AG09309 (cell line): Measurements from ENCODE around the gene SOCS1.

Experiments used
- DNase-seq: peaks from one replicate; pipeline ENCODE4 v3.0.0-alpha.2; 2010; ENCODE audit warnings: low read depth
- H3K4me3 ChIP-seq: 2 replicates; pipeline ENCODE4 v1.5.1; 2011; ENCODE audit warnings: mild to moderate bottlenecking, low read depth, low read length, moderate library complexity; ENCODE audit not compliant: control insufficient read depth
- TF ChIP-seq, protein P1 (sequence below): IDR thresholded peaks from 2 replicates; pipeline ENCODE4 v1.5.1; 2011; ENCODE audit warnings: mild to moderate bottlenecking, low read depth, low read length, inconsistent platforms; ENCODE audit not compliant: insufficient read depth, control insufficient read depth; ENCODE audit errors: missing control alignments

The SOCS1 gene

DNA sequence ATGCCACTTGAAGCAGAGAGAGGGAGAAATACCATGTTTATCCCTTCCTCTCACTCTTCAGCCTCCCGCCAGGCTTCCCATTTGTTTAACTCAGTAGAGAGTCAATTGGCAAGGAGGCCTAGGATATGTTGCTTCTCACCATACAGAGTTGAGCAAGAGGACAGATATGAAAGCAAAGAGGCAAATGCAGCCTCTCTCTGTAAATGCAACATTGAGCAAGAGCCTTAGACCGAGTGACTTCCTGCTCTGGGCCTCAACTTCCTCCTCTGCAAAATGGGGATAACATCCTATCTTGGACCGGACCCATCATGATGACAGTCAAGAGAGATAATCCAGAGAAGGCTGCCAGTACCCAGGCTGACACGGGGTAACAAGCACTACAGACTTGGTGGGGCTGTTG, 36.8 kb downstream of the SOCS1 start:
- H3K4me3 ChIP-seq, result no peak overlapping the region
- TF ChIP-seq, protein P1, sequence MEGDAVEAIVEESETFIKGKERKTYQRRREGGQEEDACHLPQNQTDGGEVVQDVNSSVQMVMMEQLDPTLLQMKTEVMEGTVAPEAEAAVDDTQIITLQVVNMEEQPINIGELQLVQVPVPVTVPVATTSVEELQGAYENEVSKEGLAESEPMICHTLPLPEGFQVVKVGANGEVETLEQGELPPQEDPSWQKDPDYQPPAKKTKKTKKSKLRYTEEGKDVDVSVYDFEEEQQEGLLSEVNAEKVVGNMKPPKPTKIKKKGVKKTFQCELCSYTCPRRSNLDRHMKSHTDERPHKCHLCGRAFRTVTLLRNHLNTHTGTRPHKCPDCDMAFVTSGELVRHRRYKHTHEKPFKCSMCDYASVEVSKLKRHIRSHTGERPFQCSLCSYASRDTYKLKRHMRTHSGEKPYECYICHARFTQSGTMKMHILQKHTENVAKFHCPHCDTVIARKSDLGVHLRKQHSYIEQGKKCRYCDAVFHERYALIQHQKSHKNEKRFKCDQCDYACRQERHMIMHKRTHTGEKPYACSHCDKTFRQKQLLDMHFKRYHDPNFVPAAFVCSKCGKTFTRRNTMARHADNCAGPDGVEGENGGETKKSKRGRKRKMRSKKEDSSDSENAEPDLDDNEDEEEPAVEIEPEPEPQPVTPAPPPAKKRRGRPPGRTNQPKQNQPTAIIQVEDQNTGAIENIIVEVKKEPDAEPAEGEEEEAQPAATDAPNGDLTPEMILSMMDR, result no peak
- no peak for DNase-seq

DNA sequence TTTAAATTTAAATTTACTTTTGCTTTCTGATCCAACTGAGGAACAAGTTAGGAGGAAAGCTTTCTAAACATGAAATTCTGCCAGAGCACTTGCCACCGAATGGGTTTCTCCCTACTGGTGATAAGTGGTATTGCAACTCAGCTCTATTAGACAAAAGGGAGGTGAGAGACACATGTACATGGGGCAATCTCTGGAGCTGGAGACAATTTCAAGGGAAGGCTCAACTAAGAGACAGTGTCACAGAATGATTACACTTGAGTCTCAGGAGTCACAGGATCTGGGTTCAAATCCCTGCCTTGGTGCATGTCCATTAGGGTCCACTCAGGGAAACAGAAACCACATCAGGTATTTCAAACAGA, 37.4 kb downstream of the SOCS1 start:
- TF ChIP-seq, protein P1, result peak; percentile 44
- DNase-seq, result no peak

DNA sequence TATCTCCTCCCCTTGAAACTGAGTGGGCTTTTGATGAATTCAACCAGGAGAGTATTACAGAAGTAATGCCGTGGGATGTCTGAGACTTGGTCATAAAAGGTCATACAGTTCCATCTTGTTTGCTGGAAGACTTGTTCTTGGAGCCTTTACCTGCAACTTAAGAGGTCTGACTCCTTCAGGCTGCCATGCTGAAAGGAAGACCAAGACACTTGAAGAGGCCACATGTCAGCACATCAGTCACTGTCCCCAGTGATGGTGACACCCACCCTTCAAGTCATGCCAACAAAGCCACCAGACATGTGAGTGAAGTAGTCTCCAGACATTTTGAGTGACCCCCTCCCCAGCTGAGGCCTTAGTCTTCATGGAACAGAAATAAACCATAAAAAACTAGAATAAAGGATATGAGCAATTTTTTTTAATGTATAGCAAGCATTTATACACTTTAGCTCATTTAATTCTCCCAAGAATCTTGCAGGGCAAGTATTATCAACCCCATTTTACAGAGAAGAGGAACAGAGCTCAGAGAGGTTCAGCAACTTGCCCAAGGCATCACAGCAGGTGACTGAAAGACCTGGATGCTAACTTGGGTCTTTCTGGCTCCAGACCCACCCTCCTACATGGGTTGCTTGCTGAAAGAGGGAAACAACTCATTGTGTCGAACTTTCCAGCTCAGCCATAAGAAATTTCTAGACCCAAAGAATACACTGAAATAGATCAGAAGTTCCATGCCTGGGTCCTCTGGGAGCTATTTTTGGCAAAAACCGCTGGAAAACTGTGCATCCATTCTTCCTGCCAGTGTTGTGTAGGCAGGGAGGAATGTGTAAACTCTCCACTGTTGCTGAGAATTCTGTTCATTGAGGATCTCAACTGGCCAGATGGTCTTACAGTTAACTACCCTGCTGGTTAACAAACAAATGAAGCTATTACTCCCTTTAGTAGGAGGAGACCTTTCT, 38.1 kb downstream of the SOCS1 start:
- DNase-seq, result no peak
- TF ChIP-seq, protein P1, result no peak
- H3K4me3 ChIP-seq, result no peak overlapping the region

More for the DNA sequence above, 37.4 kb downstream of the SOCS1 start:
- H3K4me3 ChIP-seq, result no peak overlapping the region

DNA sequence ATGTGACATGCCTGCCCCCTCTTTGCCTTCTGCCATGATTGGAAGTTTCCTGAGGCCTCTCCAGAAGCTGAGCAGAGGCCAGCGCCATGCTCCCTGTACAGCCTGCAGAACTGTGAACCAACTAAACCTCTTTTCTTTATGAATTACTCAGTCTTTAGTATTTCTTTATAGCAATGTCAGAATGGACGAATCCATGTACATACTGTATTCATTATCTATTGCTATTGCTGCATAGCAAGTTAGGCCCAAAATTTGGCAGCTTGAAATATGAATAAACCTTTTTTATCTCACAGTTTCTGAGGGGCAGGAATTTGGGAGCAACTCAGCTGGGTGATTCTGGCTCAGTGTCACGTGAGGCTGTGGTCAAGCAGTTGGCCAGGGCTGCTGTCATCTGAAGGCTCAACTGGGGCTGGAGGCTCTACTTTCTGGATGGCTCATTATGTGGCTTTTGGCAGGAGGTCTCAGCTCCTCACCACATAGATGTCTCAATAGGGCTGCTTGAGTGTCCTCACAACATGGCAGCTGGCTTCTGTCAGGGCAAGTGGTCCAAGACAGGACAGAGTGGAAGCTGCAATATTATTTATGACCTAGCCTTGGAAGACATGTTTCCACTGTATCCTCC, 40.0 kb downstream of the SOCS1 start:
- DNase-seq, result no peak
- no peak overlapping the region for H3K4me3 ChIP-seq
- TF ChIP-seq, protein P1, result no peak

DNA sequence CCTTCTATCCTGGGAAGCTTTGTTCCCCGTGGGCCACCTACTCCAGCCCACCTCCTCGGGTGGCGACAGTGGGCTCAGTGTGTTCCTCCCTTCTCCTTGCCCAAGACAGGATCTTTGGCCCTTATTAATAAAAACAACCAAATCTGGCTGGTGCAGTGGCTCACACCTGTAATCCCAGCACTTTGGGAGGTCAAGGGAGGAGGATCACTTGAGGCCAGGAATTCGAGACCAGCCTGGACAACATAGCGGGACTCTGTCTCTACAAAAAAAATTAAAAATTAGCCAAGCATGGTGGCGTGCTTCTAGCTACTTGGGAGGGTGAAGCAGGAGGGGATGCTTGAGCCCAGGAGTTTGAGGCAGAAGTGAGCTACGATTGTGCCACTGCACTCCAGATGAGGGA, 42.2 kb downstream of the SOCS1 start:
- H3K4me3 ChIP-seq, result no peak overlapping the region
- TF ChIP-seq, protein P1, result no peak
- no peak for DNase-seq

DNA sequence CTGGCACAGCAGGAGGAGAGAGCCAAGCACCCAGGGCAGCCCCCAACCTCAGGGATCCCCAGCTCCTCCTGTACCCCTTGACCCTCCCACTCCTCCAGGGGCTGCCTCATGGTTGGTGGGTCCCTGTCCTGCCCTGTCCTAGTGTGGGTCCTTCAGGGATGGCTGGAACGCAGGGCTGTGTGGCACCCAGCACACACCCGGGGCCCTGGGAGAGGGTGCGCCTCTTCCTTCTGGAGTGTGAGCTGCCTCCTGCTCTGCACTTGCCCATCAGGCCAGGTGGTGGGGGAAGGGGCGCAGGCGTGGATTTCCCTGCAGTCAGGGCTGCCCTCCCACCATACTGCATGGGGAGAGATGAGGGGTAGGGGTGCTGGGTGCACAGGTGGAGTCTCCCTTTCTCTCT, 42.6 kb downstream of the SOCS1 start:
- TF ChIP-seq, protein P1, result no peak
- DNase-seq, result no peak
- H3K4me3 ChIP-seq, result no peak overlapping the region
